HG03565 (cell line): Measurements from ENCODE around the gene POLR2E.

ENCODE experiments used
- ATAC-seq: cut with Tn5 transposase; IDR thresholded peaks from one replicate; pipeline ENCODE4 v1.9.1; 2021; ENCODE audit warnings: mild to moderate bottlenecking, moderate library complexity; ENCODE audit not compliant: unreplicated experiment

POLR2E gene

GRCh38 chr19:1111641-1112267 is 16.6 kb upstream of the POLR2E start:
- no peak for ATAC-seq

DNA sequence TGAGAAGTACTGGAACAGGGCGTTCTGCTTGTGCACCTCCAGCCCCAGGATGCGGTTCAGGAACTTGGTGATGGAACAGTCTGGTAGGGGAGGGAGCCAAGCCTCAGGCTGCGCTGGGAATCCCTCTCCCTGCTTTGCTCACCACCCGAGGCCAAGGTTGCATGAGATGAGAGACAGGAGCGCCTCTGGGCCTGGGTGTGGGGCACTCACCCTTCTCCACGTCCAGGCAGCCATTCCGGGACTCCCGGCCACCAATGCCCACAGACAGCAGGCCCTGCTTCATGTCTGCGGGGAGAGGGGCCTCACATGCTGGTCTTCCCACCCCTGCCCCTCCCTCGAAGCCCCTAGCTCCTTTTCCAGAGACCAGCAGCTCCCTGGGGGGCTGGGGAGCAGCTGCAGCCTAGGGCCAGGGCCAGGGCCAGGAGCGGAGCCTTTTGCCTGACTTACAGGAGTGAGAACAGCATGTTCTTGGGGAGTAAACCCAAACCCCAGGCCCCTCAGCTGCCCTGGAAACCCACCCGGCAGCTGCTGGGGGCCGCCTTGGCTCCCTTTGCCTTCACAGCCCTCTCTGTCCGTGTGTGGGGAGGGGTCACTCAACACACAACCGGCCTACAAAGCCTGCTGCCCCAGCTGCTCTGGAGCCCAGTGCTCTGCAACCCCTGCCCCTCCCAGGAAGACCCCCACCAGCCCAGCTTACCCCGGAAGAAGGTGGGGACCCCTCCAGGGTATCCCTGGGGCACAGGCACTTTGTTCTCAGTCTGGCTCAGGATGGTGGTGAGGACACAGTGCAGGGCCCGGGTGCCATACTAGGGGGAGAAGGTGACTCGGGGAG is 15.8 kb upstream of the POLR2E start:
- no peak for ATAC-seq

- ATAC-seq = no peak
These were observed 14.8 kb upstream of the POLR2E start for GRCh38 chr19:1109697-1110671.

- ATAC-seq = no peak
These were observed 13.9 kb upstream of the POLR2E start for GRCh38 chr19:1109032-1109551.

- ATAC-seq = no peak
These were observed 13.3 kb upstream of the POLR2E start for GRCh38 chr19:1108291-1109031.

DNA sequence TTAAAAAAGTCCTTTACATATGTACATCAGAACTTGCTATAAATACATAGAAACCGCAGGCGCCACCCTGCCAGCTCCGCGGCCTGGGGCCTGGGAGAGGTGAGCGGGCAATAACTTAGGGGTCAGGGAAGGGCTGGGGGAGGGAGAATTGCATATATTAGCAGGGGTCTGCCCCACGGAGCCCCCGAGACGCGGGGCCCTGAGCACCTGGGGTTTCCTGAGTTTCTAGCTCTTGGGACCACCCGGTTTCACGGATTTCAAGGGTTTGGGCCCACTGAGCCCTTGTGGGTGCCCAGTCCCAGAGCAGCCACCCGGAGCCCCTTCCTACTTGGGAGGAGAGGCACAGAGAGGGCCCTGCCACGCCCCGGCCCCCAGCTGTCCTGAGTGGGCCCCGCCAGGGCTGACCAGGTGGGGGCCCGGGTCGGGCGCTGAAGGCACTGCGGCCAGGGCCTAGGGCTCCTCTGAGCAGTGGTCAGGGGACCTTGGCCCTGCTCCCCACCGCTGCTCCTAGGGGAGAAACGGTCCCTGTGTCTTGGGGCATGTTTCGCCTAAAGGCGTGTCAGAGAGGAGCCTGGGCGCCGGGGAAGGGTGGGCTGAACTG is 12.6 kb upstream of the POLR2E start:
- no peak for ATAC-seq

DNA sequence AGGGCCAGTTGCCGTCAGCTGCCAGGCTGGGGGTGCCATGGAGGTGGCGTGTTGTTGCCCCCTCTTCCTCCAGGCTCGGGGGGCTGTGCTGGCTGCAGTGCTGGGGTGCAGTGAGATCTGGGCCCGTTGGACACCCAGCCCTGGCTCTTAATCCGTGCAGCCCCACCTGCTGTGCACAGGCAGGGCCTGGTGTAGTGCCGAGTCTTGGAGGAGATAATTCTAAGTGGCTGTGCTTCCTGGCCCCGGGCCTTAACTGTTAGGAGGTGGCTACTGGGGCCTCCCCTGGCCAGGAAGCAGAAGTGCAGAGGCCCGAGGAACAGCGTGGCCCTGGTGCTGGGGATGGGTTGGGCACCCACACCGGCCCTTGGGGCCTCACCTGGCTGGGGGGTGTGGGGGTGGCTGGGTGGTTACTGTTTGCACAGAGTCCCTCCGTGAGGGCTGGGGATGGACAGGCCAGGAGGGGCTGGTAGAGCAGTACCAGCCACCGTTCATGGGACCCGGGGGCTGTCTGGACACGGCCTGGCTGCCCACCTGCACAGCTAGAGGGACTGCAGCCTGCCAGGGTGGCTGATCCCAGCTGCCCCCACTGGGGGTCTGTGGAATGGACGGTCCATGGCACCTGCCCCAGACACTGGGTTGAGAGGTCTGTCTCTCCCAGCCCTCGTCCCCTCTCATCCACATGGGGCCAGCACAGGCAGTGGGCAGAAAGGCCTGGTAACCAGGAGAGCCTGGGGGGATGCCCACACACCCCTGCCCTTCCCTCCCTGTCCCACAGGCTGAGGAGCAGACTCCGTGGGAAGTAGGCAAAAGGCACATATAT is 11.9 kb upstream of the POLR2E start:
- no peak for ATAC-seq

- no peak for ATAC-seq
These were observed 11.0 kb upstream of the POLR2E start for GRCh38 chr19:1105873-1106840.

DNA sequence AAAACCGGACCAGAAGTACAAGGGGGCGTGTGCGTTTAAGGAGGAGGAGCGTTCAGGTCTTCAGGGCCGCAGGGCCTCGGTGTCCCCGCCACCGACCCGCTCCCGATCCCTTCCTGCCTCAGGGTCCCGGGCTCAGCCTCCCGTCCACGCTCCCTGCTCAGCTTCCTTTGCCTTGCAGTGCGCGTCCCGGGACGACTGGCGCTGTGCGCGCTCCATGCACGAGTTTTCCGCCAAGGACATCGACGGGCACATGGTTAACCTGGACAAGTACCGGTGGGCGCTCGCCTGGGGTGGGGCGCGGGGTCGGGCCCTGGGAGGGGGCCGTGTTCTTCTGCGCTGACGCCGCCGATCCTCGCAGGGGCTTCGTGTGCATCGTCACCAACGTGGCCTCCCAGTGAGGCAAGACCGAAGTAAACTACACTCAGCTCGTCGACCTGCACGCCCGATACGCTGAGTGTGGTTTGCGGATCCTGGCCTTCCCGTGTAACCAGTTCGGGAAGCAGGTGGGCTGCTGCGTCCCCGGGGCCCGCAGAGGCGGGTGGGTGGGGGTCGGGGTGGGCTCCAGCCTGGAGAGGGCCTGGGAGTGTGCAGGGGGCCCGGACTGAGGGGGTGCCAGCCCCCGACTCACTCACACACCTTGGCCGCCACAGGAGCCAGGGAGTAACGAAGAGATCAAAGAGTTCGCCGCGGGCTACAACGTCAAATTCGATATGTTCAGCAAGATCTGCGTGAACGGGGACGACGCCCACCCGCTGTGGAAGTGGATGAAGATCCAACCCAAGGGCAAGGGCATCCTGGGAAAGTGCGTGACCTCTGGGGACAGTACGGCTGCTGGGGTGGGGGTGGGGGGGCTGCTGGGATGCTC is 10.1 kb upstream of the POLR2E start:
- ATAC-seq = no peak

GRCh38 chr19:1104311-1105007 is 9.3 kb upstream of the POLR2E start:
- peak; percentile 28 for ATAC-seq

GRCh38 chr19:1103708-1104310 is 8.6 kb upstream of the POLR2E start, which contains the start of gene GPX4:
Gene GPX4, plus strand, starts transcription at chr19:1103994. Its CDS starts 50 bp downstream, at chr19:1104044.
- ATAC-seq = peak; percentile 53

GRCh38 chr19:1103132-1103707 is 8.0 kb upstream of the POLR2E start:
- ATAC-seq = no peak

- no peak for ATAC-seq
These were observed 7.4 kb upstream of the POLR2E start for GRCh38 chr19:1102407-1103131.

GRCh38 chr19:1101337-1101698 is 6.1 kb upstream of the POLR2E start:
- no peak for ATAC-seq
